ENCODE results near the gene FERMT2. TPM values are rescaled to one million over a fixed set of nuclear protein-coding genes. Genes with fewer than 3 reads are reported as not detected.

FERMT2 gene
- total and polyA plus RNA-seq, 2 donors (not counting 1 experiment from before 2014, with no cell fraction given): 0.05 TPM; not detected in 1

- Histone ChIP-seq H3K27ac (ENCODE audit: low read length in 2 of 2) (no peak overlapping the region), H3K36me3 (replicated peaks in 1 of 2; ENCODE audit: control extremely low read depth in 1 of 2, control insufficient read depth in 1 of 2, extremely low read depth in 1 of 2, insufficient read depth in 2 of 2, low read length in 1 of 2) (no peaks in the 10 kb centered on the region), H3K4me1 (ENCODE audit: control insufficient read depth in 2 of 2, insufficient read depth in 2 of 2, low read length in 2 of 2) (no peaks in the 10 kb centered on the region), H2AFZ (ENCODE audit: insufficient read depth, low read depth, low read length, poor library complexity, severe bottlenecking) (no peak overlapping the region), H3K9me3 (ENCODE audit: control extremely low read depth in 1 of 3, control insufficient read depth in 2 of 3, insufficient read depth in 1 of 3, low read length in 2 of 3) (no peaks in the 10 kb centered on the region), H3K27me3 (replicated peaks in 1 of 4; ENCODE audit: control extremely low read depth in 1 of 4, control insufficient read depth in 3 of 4, insufficient read depth in 4 of 4, low read length in 3 of 4) (peaks cover 0 to 3% (median 0%) of the 10 kb centered on the region in 4 experiments), H3K4me3 (ENCODE audit: control extremely low read depth in 1 of 5, extremely low read depth in 1 of 5, insufficient read depth in 1 of 5, low read depth in 2 of 5, low read length in 4 of 5) (no peak overlapping the region), H3K9ac (ENCODE audit: low read length) (no peak overlapping the region), H4K20me1 (ENCODE audit: control insufficient read depth, insufficient read depth, low read length, poor library complexity, severe bottlenecking) (no peaks in the 10 kb centered on the region), H3K4me2 (replicated peaks; ENCODE audit: low read depth, low read length, poor library complexity, severe bottlenecking) (no peak overlapping the region), H3K79me2 (ENCODE audit: control insufficient read depth, insufficient read depth, low read length) (no peaks in the 10 kb centered on the region)
- peaks cover 22% of the 10 kb centered on the region for H3K27me3 Mint-ChIP-seq
- no peak for ATAC-seq (ENCODE audit: low read depth)
- ChIA-PET CTCF (interaction anchor here (0.7 to 5.5 kb wide), 10 partner anchors 9 to 1523 kb away, joined by 3 to 46 read pairs (median 4); no protein-coding TSS in a partner anchor), POLR2A (interaction anchor here (0.6 kb wide), 1 partner anchor 33 kb away, joined by 3 read pairs; no protein-coding TSS in a partner anchor)
- no peak overlapping the region for H3K4me3 Mint-ChIP-seq
- no peak overlapping the region for H3K27ac Mint-ChIP-seq
- no peak for DNase-seq
- no peaks in the 10 kb centered on the region for H3K9me3 Mint-ChIP-seq (ENCODE audit: insufficient read depth)
- TF ChIP-seq EZH2 (IDR thresholded peaks at IDR 0.05; ENCODE audit: borderline replicate concordance, insufficient read depth, low read depth, low read length, poor library complexity, severe bottlenecking) (no peak), CTCF (IDR thresholded peaks at IDR 0.05) (no peak)
- no CpG with 5 or more reads among the region's 4 CpGs for WGBS (ENCODE audit: insufficient coverage)
- intact Hi-C loops (cut with micrococcal nuclease): no loop called here
- no peaks in the 10 kb centered on the region for H3K4me1 Mint-ChIP-seq
Measured at GRCh38 chr14:52825085-52825484, 125.8 kb downstream of the FERMT2 start.

- POLR2A ChIA-PET: no interaction called here
- no CpG with 5 or more reads among the region's 4 CpGs for WGBS (ENCODE audit: insufficient coverage)
Measured at GRCh38 chr14:52824462-52824861, 126.4 kb downstream of the FERMT2 start.

More at GRCh38 chr14:52824462-52824861, 126.4 kb downstream of the FERMT2 start:
- Mint-ChIP-seq H3K4me1 (no peaks in the 10 kb centered on the region), H3K27me3 (peaks cover 19% of the 10 kb centered on the region), H3K9me3 (ENCODE audit: insufficient read depth) (no peaks in the 10 kb centered on the region), H3K27ac (no peak overlapping the region), H3K4me3 (no peak overlapping the region)
- H3K4me3 ChIP-seq (ENCODE audit: control extremely low read depth in 1 of 5, extremely low read depth in 1 of 5, insufficient read depth in 1 of 5, low read depth in 2 of 5, low read length in 4 of 5): no peak overlapping the region
- CTCF ChIA-PET: interaction anchor here (0.9 to 5.5 kb wide), 8 partner anchors 9 to 481 kb away, joined by 3 to 46 read pairs (median 4); no protein-coding TSS in a partner anchor
- no peak overlapping the region for H3K27ac ChIP-seq (ENCODE audit: low read length in 2 of 2)
- H4K20me1 ChIP-seq (ENCODE audit: control insufficient read depth, insufficient read depth, low read length, poor library complexity, severe bottlenecking): no peaks in the 10 kb centered on the region
- no peak overlapping the region for H3K4me2 ChIP-seq (replicated peaks; ENCODE audit: low read depth, low read length, poor library complexity, severe bottlenecking)
- no peaks in the 10 kb centered on the region for H3K36me3 ChIP-seq (replicated peaks in 1 of 2; ENCODE audit: control extremely low read depth in 1 of 2, control insufficient read depth in 1 of 2, extremely low read depth in 1 of 2, insufficient read depth in 2 of 2, low read length in 1 of 2)
- ATAC-seq (ENCODE audit: low read depth) (no peak), DNase-seq (no peak)
- H3K79me2 ChIP-seq (ENCODE audit: control insufficient read depth, insufficient read depth, low read length): no peaks in the 10 kb centered on the region
- H3K9me3 ChIP-seq (ENCODE audit: control extremely low read depth in 1 of 3, control insufficient read depth in 2 of 3, insufficient read depth in 1 of 3, low read length in 2 of 3): no peaks in the 10 kb centered on the region
- H3K4me1 ChIP-seq (ENCODE audit: control insufficient read depth in 2 of 2, insufficient read depth in 2 of 2, low read length in 2 of 2): no peaks in the 10 kb centered on the region
- intact Hi-C loops (cut with micrococcal nuclease): no loop called here
- no peak for TF ChIP-seq CTCF (IDR thresholded peaks at IDR 0.05)
- no peak for TF ChIP-seq EZH2 (IDR thresholded peaks at IDR 0.05; ENCODE audit: borderline replicate concordance, insufficient read depth, low read depth, low read length, poor library complexity, severe bottlenecking)
- H3K27me3 ChIP-seq (replicated peaks in 1 of 4; ENCODE audit: control extremely low read depth in 1 of 4, control insufficient read depth in 3 of 4, insufficient read depth in 4 of 4, low read length in 3 of 4): peaks cover 0 to 3% (median 0%) of the 10 kb centered on the region in 4 experiments
- no peak overlapping the region for H2AFZ ChIP-seq (ENCODE audit: insufficient read depth, low read depth, low read length, poor library complexity, severe bottlenecking)
- H3K9ac ChIP-seq (ENCODE audit: low read length): no peak overlapping the region

Data from B cell (primary cell).